Activated CD8-positive, alpha-beta memory T cell treated with anti-CD3 and anti-CD28 coated beads for 24 hours (primary cell): ENCODE results near the gene DHX30.
A peak's percentile ranks its signal among the peaks of the same experiment; 100 is the strongest.

Source experiments
- DNase-seq: peaks from one replicate; pipeline ENCODE4 v3.0.0-alpha.2; 2020

DHX30 gene

GRCh38 chr3:47852604-47853602 is 50.0 kb downstream of the DHX30 start:
- DNase-seq = no peak

DNA sequence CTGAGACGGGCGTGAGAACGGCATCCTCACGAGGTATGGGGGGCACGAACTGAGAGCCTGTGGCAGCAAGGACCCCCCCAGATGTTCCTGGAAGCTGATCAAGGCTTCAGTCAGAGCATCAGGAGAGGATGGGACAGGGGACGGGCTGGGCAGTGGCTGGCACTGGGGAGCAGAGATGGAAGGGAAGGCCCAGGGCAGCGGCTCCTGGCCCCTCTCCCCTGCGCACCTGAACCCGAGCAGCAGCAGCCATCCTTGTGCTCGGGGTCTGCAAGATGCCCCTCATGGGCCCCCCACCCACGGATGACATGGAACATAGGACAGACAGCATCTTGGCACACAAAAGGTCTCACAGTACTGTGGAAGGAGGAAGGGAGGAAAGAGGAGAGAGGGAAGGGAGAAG is 51.3 kb downstream of the DHX30 start:
- no peak for DNase-seq

DNA sequence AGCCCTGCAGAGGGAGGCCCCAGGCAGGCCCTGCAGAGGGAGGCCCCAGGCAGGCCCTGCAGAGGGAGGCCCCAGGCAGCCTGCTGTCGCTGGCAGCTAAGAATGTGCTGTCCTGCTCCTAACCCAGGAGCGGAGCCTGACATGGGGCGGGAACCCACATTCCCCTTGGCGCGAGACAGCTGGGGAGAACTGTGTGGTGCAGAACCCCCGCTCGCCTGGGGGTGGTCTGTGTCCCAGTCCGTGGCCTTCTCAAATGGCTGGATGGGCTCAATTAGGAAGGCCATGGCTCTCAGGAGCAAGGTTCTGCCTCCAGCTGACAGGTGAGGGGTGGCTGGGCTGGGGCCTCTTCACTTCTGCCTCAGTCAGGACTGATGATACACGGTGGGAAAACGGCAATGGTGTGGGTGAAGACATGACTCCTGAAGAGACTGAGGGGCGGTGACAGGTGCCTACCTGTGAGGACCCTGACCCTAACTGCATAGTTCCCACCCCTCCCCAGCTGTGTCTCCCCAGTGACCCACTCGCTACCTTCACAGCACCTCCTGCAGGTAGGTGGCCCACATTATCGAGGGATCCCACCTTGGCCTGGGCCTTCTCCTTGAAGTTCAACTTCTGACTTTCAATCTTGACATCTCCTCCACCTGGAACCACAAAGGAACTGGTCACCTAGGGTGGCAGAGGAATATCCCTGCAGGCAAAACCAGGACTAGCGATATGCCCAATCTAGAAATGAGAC is 52.0 kb downstream of the DHX30 start:
- no peak for DNase-seq

GRCh38 chr3:47855461-47856383 is 52.8 kb downstream of the DHX30 start:
- no peak for DNase-seq

- DNase-seq = no peak
Measured at GRCh38 chr3:47856669-47857068, 53.7 kb downstream of the DHX30 start.

DNA sequence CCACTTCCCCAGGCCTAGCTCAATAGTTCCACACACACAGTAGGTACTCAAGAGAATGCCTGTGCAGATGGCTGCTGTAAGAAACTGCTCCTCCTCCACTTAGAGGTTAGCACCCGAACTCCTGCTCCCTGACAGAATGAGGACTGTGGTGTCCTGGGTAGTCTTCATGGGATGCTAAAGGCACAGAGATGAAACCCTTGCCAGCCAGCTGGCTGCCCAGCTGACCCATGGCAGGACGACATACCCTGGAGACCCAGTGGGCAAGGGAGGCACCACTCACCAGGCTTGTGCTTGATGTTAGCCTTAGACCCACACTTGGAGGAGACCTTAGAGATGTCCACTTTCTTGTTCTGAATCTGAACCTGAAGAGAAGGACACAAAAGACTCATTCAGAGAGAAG is 54.2 kb downstream of the DHX30 start:
- DNase-seq = no peak

DNA sequence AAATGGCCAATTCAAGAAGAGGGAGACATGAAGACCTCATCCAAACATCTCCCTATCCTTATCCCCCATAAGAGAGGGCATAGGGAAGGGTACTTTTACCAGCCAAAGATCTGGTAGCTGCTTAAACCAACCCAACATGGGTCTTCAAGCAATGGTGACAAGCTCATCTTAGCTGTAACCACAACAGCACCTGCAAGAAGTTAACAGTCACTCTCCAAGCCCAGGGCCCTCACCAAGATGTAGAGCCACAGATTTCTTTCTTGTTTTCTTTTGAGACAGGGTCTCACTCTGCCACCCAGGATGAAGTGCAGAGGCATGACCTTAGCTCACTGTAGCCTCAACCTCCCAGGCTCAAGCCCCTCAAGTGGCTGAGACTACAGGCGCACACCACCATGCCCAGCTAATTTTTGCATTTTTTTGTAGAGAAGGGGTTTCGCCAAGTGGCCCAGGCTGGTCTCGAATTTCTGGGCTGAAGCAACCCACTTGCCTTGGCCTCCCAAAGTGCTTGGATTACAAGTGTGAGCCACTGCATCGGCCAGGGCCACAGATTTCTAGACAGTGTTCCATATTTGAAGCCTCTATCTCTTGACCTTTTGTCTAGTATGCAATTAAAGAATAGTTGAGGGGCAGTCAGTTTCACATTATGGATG is 57.1 kb downstream of the DHX30 start:
- DNase-seq = no peak

DNA sequence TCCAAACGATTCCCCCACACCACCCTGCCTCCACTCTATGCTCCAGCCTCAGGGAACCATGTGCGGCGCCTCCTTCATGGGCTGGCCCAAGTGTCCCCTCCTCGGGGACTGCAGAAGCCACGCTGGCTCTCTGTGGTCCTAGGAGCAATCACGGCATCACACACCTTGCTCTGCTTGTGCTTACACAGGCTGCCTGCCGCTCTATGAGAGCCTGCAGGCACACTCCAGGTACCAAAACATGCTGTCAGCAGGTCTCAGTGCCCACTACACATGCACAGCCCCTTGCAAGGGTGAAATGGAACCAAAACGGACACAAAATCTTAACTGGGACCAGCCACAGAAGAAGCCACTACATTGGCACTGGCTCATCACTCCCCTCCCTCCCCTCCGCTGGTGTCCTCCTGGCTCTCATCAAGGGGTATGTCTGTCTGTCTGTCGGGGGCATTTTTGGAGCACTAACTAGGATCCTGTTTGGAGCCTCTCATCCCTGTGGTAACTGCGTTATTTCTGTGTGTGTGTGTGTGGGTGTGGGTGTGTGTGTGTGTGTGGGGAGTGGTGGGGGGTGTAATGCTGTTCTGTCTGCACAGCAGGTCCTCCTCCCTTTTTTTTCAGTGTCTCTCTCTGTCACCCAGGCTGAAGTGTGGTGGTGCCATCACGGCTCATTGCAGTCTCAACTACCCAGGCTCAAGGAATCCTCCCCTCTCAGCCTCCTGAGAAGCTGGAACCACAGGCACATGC is 60.6 kb downstream of the DHX30 start:
- no peak for DNase-seq

DNA sequence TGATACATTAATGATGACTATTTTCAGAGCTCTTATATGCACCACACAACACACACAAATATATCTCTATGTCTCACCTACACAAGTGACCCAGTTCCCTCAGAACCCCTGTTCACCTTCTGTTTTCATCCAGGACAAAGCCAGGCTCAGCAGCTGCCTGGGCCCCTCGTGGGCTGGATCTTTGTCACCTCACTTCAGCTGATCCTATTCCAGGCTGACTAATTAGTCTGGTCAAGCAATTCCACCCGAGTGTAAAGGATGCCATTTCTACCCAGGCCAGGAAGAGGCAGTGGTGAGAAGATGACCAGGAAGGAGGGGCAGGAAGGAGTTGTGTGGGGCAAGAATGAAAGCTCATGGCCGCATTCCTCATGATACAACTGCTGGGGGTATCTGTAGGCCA is 62.3 kb downstream of the DHX30 start:
- no peak for DNase-seq

DNA sequence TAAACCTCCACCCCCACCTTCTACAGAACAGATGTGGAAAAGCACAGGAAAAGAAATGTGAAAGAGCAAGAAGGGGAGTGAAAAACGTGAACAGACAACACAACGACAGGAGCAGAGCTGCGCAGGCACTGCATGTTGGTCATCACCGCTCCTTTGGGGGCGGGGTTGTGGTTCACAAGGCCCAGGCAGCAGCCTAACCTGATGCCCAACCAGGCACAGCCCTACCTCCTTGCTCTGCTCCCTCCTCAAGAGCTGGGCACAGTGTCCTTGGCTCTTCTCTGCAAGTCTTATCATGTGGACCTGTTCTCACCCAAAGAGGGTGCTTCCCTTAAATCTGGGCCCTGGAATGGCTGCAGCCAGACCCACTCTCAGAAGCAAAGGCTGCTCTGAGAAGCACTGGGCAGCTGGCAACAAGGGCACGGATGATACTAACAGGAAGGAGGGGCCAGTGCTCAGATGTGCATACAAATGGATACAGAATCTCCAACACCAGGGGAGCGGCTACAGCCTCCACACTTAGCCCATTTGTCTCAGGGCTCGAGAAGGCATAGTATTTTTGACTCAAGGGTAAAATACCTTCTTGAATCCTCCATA is 64.6 kb downstream of the DHX30 start:
- no peak for DNase-seq

DNA sequence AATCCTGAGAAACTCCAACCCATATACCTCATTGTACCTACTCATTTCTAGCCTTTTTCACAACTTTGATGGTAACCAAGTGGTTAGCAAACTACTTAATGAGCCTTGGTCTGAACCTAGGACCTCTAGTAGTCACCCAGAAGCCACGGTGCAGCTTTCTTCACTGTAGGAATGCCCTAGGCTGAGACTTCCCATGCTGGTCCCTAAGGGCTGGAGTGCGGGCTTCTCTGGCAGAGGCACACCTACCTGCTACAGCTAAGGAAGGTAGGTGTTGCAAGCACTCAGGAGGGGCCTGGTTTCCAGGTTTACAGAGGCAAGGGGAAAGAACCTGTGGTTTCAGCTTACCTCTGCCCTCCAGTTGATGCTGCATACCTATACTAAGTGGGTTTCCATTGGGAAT is 65.4 kb downstream of the DHX30 start:
- DNase-seq = no peak

GRCh38 chr3:47870156-47870555 is 67.2 kb downstream of the DHX30 start:
- no peak for DNase-seq

DNA sequence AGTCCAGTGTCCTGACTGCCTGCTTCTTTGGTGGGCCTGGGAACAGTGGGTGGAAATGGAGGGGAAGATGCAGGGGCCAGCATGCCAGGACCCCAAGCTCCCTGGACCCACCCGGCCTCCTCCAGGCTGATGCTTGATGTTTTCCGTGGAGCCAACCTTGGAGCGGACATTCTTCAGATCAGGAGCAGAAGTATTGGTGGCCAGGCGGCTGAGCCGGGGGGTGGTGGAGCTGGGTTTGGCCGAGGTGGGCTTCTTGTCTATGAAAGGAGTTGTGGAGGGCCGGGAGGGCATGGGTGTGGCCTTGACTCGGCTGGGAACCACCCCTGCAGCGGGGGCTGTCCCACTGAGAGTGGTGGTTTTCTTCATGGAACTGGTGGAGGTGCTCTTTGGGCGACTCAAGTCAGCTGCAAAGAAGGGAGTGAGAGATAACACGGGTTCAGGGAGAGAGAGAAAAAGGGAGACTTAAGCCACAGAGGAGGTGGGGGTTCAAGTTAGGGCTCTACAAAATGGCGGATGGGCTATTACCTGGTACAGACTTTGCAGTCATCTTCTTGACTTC is 67.8 kb downstream of the DHX30 start:
- DNase-seq = no peak

- no peak for DNase-seq
Measured at GRCh38 chr3:47871389-47871788, 68.5 kb downstream of the DHX30 start.

DNA sequence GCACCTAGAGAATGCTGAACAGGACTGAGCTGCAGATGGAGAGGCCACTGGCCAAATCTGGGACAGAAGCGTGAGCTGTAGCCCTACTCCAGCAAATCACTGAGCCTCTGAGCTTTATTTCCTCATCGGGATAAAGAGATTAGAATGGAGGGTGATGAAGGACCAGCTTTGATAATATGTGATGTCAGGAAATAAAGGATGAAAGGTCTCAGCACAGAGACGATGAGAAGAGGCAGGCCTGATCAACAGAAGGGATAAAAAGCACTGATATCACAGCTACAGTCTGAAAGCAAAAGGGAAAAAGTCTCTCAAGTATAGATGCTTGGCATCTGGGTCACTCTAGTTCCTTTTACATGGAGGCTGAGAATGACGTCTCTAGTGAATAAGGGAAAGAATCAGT is 70.0 kb downstream of the DHX30 start:
- no peak for DNase-seq

DNA sequence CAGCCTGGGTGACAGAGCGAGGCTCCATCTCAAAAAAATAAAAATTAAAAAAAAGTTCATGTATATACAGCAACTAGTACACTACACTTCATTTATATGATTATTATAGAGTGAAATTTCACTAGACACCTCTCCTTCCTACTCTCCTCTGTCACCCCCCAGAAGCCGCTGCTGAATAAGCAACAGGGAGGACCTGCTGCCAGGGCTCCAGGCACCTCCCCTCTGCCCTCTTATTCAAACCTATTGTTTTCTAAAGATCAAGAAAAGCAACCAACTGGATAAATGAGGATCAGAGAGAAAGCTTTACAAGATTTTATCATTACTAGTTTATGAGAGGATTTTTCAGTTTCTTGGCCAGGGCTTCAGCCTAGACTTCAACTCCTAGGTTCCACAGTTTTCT is 71.5 kb downstream of the DHX30 start:
- no peak for DNase-seq

DNA sequence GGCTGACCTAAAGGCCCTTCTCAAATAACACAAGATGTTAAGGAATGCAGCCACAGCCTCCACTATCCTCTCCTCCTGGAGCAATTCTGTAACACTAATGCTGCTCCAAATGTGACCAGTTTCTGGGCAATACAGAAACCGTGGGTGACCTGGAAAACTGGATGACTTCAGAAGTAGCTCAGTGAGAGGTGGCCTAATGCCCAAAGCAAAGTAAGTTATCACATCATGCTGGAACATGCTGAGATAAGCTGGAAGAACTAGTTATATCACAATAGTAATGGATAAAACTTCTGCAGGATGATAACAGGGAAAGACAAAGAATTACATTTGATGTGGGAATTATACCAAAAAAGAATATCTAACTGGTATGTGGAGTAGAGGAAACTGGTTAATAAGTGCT is 72.0 kb downstream of the DHX30 start:
- DNase-seq = no peak

DNA sequence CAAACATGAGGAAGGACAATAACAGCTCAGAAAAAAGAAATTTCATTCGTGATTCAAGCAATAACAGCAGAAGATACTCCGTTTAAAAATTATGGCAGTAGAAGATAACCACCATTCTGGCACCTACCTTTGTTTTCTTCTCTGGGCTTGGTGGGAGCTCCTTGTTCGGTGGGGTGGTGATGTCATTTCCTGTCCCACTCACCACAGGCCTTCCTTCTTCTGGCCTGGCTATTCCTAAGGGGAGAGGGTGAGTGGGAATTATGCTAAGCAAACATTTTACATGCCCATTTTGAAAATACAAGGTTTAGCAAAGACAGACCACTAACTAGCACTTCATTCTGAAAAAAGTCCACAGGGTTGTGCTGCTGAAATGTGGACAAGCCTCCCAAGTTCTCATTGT is 74.4 kb downstream of the DHX30 start:
- no peak for DNase-seq

DNA sequence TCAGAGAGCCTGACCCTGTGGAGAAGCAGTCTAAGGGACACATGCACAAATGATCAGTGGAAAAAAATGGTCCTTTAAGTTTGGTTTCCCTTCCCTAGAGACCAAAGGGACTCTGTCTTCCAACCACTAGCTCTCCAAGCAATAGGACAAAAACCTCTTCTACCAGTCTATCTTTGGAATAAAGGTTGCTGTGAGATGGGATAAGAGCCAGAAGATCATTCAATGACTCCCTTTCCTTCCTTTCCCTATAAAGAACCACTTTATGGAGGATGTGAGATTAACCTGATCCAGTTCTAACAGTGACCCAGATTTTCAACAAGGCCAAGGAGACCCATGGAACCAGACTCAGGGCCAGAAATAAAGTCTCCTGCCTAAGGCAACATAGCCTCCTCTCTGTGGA is 74.8 kb downstream of the DHX30 start:
- no peak for DNase-seq

DNA sequence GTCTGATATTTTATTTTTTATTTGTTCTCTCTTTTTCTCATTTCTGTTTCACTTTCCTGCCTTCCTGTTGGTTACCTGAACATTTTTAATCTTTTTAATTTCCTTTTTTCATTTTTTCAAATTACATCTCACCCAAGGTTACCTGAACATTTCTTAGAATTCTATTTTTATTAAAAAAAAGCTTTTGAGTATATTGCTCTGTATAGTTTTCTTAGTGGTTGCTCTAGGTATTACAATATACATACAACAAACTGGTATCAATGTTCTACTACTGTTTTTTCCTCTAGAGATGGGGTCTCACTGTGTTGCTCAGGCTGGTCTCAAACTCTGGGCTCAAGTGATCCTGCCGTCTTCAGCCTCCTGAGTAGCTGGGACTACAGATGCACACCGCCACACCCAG is 79.4 kb downstream of the DHX30 start:
- DNase-seq = no peak

DNA sequence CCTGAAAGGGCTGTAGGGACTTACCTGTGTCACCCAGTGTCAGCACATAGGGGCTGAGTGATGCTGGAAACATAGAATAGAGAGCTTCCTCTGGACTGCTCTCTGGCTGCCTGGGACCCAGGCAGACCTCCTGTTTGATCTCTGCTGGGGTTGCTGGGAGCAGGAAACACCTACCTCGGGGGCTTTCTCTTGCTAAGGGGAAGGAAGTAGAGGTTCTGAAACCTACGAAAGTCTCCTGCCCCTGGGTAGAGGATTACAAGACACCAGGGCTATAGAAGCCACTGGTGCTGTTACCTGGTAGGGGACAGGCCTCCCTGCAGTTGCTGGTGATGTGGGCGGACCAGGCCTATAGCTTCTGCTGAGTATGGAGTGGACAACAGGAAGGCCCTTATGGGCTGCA is 81.7 kb downstream of the DHX30 start:
- peak; percentile 47 for DNase-seq
